HepG2 (cell line): ENCODE data around the gene ZNF467. TPM values are rescaled to one million over a fixed set of nuclear protein-coding genes. Genes with fewer than 3 reads are reported as not detected.

Experiments
- ATAC-seq: fragments of 200-7000 bp; cut with Tn5 transposase; 3 replicates; pipeline ENCODE4 v1.9.1; 2020; ENCODE audit warnings: mild to moderate bottlenecking, moderate library complexity
- BruUV-seq: library from RNA; stranded (reverse); fragments of 400-500 nt; replicated peaks from 2 replicates; lab custom pipeline; 2021; lab: Mats Ljungman, UMichigan
- CTCF ChIA-PET: fragments of 300-600 bp; formaldehyde crosslinking; extraction: SDS; loops from one replicate; lab custom pipeline; 2021; ENCODE audit warnings: low total read pairs, inconsistent platforms, low intra/inter-chr PET ratio; lab: Yijun Ruan, JAX
- POLR2A ChIA-PET: fragments of 350-600 bp; sonication (Branson Sonifier 250); formaldehyde crosslinking; loops from one replicate; lab custom pipeline; 2020; ENCODE audit warnings: antibody characterized with exemption, inconsistent platforms; lab: Yijun Ruan, JAX
- DNase-seq: peaks from one replicate; pipeline ENCODE4 v3.0.0-alpha.2; 2015; ENCODE audit warnings: low spot score
- FAIRE-seq: peaks from 3 replicates; lab custom pipeline; 2011; peaks lifted over from hg19 to GRCh38; lab: Jason Lieb, UNC
- H2AFZ ChIP-seq: one replicate; pipeline ENCODE4 v1.6.1; 2011; ENCODE audit warnings: low read length, inconsistent platforms
- H3K27ac ChIP-seq: fragments of 300-600 bp; 3 replicates; pipeline ENCODE4 v1.8.0; 2011; ENCODE audit warnings: mixed run types, mild to moderate bottlenecking, mixed read lengths, low read length, inconsistent platforms; ENCODE audit not compliant: insufficient read depth; ENCODE audit errors: extremely low read length
- H3K27me3 ChIP-seq, 2 experiments: fragments of 200-600 bp in 1 of 2; 2 replicates in 1 of 2; 3 replicates in 1 of 2; pipeline versions ENCODE4 v1.6.0 to v1.8.0; 2011; ENCODE audit warnings: low read length in 2 of 2, mild to moderate bottlenecking in 2 of 2, moderate library complexity in 2 of 2, inconsistent platforms in 1 of 2; ENCODE audit not compliant: insufficient read depth in 2 of 2, control insufficient read depth in 1 of 2
- H3K36me3 ChIP-seq, 2 experiments: fragments of 200-600 bp in 1 of 2; replicated peaks in 1 of 2; 2 replicates in 1 of 2; 3 replicates in 1 of 2; pipeline versions ENCODE4 v1.5.1 to v1.8.0; 2011; ENCODE audit warnings: low read length in 2 of 2, inconsistent platforms in 1 of 2; ENCODE audit not compliant: insufficient read depth in 2 of 2, control insufficient read depth in 1 of 2
- H3K4me1 ChIP-seq: 2 replicates; pipeline ENCODE4 v1.5.1; 2012; ENCODE audit warnings: low read length, inconsistent platforms; ENCODE audit not compliant: insufficient read depth
- H3K4me2 ChIP-seq: 2 replicates; pipeline ENCODE4 v1.6.0; 2011; ENCODE audit warnings: low read depth, low read length, inconsistent platforms
- H3K4me3 ChIP-seq, 3 experiments: fragments of 200-600 bp in 1 of 3; sonication (generic), shearing (Covaris generic) in 1 of 3; replicated peaks in 1 of 3; 2 replicates each; pipeline ENCODE4 v1.5.1; 2011 to 2016; ENCODE audit warnings: low read length in 3 of 3, inconsistent platforms in 2 of 3, low read depth in 2 of 3, mild to moderate bottlenecking in 2 of 3, control low read depth in 1 of 3, mixed read lengths in 1 of 3; ENCODE audit not compliant: insufficient read depth in 1 of 3
- H3K79me2 ChIP-seq: one replicate; pipeline ENCODE4 v1.6.1; 2011; ENCODE audit warnings: low read length, inconsistent platforms; ENCODE audit not compliant: insufficient read depth
- H3K9ac ChIP-seq: 2 replicates; pipeline ENCODE4 v1.6.0; 2011; ENCODE audit warnings: mild to moderate bottlenecking, low read depth, low read length, inconsistent platforms; ENCODE audit not compliant: insufficient read depth
- H3K9me3 ChIP-seq: 2 replicates; pipeline ENCODE4 v1.5.1; 2012; ENCODE audit warnings: mild to moderate bottlenecking, low read length
- H4K20me1 ChIP-seq: 2 replicates; pipeline ENCODE4 v1.6.0; 2011; ENCODE audit warnings: inconsistent platforms, mild to moderate bottlenecking, low read length, moderate library complexity; ENCODE audit not compliant: insufficient read depth
- KAT8 ChIP-seq: IDR thresholded peaks from 2 replicates; pipeline ENCODE4 v1.6.1; 2016; ENCODE audit warnings: missing genetic modification reagents, missing compliant biosample characterization
- MTF1 ChIP-seq: sonication (generic); formaldehyde crosslinking; IDR thresholded peaks from 2 replicates; pipeline ENCODE4 v1.5.0; 2020; ENCODE audit warnings: missing genetic modification reagents
- MXD4 ChIP-seq: IDR thresholded peaks from 2 replicates; pipeline ENCODE4 v1.6.1; 2016; ENCODE audit warnings: mild to moderate bottlenecking, missing biosample characterization, missing genetic modification reagents
- RBFOX2 ChIP-seq: fragments of 200-400 bp; formaldehyde crosslinking; IDR thresholded peaks from 2 replicates; pipeline ENCODE4 v1.6.1; 2017; ENCODE audit warnings: low read depth, mild to moderate bottlenecking, low read length
- RXRA ChIP-seq: sonication (generic); formaldehyde crosslinking; IDR thresholded peaks from 2 replicates; pipeline ENCODE4 v1.5.1; 2020; ENCODE audit warnings: missing genetic modification reagents
- SIN3A ChIP-seq: IDR thresholded peaks from 2 replicates; pipeline ENCODE4 v1.6.1; 2011; ENCODE audit warnings: low read depth, mild to moderate bottlenecking, control low read depth, low read length, borderline replicate concordance
- ZFP36L2 ChIP-seq: sonication (generic); formaldehyde crosslinking; IDR thresholded peaks from 2 replicates; pipeline ENCODE4 v1.4.0; 2020; ENCODE audit warnings: missing genetic modification reagents
- ZNF30 ChIP-seq: sonication (generic); formaldehyde crosslinking; IDR thresholded peaks from 2 replicates; pipeline ENCODE4 v1.5.0; 2020; ENCODE audit warnings: mild to moderate bottlenecking, missing genetic modification reagents
- ZNF33A ChIP-seq: sonication (generic); formaldehyde crosslinking; IDR thresholded peaks from 2 replicates; pipeline ENCODE4 v1.5.1; 2020; ENCODE audit warnings: missing genetic modification reagents, mild to moderate bottlenecking, moderate library complexity, borderline replicate concordance
- ZNF354B ChIP-seq: sonication (generic); formaldehyde crosslinking; IDR thresholded peaks from 2 replicates; pipeline ENCODE4 v1.8.0; 2022; ENCODE audit warnings: mild to moderate bottlenecking, missing genetic modification reagents
- ZNF552 ChIP-seq: sonication (generic); formaldehyde crosslinking; IDR thresholded peaks from 2 replicates; pipeline ENCODE4 v1.9.0; 2022; ENCODE audit warnings: missing genetic modification reagents, mild to moderate bottlenecking, borderline replicate concordance
- ZNF615 ChIP-seq: sonication (generic); formaldehyde crosslinking; IDR thresholded peaks from 2 replicates; pipeline ENCODE4 v1.5.0; 2020; ENCODE audit warnings: mild to moderate bottlenecking, missing genetic modification reagents, borderline replicate concordance
- ZNF780A ChIP-seq: sonication (generic); formaldehyde crosslinking; IDR thresholded peaks from 2 replicates; pipeline ENCODE4 v1.8.0; 2022; ENCODE audit warnings: mild to moderate bottlenecking, missing genetic modification reagents, moderate library complexity
- ZSCAN12 ChIP-seq: sonication (generic); formaldehyde crosslinking; IDR thresholded peaks from 2 replicates; pipeline ENCODE4 v1.9.0; 2021; ENCODE audit warnings: mild to moderate bottlenecking, missing genetic modification reagents
- WGBS: methylation state at CpG from one replicate; pipeline ENCODE4 v1.1.6; 2017; ENCODE audit warnings: low lambda C conversion rate; 5-methylcytosine and 5-hydroxymethylcytosine counted together
- in situ Hi-C: cut with HindIII; loops from 2 replicates; pipeline ENCODE4 v1.10.0; 2017; ENCODE audit warnings: low pct_unique_long_range_greater_than_20kb; ENCODE audit not compliant: extremely low pct_ligation_motif_present
- intact Hi-C: fragments of 100-400 bp; cut with micrococcal nuclease; formaldehyde crosslinking; loops from one replicate; pipeline ENCODE4 v1.10.0; 2022; ENCODE audit not compliant: unreplicated experiment
- polyA plus RNA-seq, 8 experiments: library from polyadenylated mRNA; depleted of rRNA in 3 of 8; stranded (reverse) in 7 of 8; unstranded in 1 of 8; fragments of >200 nt; fragmentation: Illumina TruSeq in 4 of 8; extraction: Trizol in 4 of 8; gene quantifications; 2 replicates each; pipeline versions ENCODE4 v1.2.1 to v1.2.3, GENCODE V29; 2011 to 2016; ENCODE audit warnings: low read depth in 4 of 8, missing spikeins in 1 of 8, mixed read lengths in 1 of 8; ENCODE audit not compliant: insufficient read depth in 1 of 8
- total RNA-seq, 5 experiments: library from RNA; depleted of rRNA; stranded (reverse); fragments of >200 nt; fragmentation: Illumina TruSeq; extraction: Trizol; gene quantifications; 2 replicates each; pipeline ENCODE4 v1.2.3, GENCODE V29; 2016; ENCODE audit warnings: low read depth in 1 of 5
- TF ChIP-seq, protein P1 (sequence below): sonication (generic); formaldehyde crosslinking; IDR thresholded peaks from 2 replicates; pipeline ENCODE4 v1.5.0; 2020; ENCODE audit warnings: mild to moderate bottlenecking, missing genetic modification reagents, borderline replicate concordance

The ZNF467 gene
- total and polyA plus RNA-seq, 2 of the 13 experiments (the other 11 are each of a cell fraction or from before 2014, with no cell fraction given): 0.03 TPM; not detected in 1

DNA sequence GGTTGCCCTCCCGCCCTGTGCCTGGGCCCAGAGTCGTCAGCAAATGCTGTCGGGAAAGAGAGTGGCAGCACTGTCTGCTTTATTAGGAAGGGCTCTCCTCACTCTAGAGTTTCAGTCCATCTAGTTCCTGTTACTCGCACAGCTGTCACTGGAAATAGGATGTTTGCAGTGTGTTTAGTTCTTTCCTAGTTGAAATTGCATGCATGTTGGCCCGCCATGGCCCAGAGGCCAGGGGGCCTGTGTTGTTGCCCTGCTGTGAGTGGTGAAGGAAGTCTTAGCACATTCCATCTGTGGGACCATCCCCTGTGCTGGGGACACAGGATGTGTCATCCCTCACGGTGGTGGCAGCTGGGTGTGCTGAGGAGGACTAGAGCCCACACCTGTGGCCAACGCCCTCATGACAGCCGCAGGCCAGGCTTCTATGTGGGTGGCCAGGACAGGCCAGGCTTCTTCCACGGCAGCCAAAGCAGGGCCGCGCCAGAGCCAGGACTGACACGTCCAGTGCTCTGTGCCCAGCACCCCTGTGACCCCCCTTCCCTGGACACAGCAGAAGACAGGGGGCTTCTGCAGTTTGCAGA, 45.4 kb downstream of the ZNF467 start:
- ATAC-seq: no peak
- no peak for DNase-seq
- no peak for TF ChIP-seq ZNF615 (CRISPR knock-in tag)
- ChIA-PET CTCF (no interaction called here), POLR2A (no interaction called here)
- Histone ChIP-seq H3K79me2 (no peaks in the 10 kb centered on the region), H3K27ac (no peak overlapping the region), H3K4me2 (no peak overlapping the region), H3K4me1 (no peaks in the 10 kb centered on the region), H3K4me3 (no peak overlapping the region), H3K9ac (no peak overlapping the region), H3K36me3 (peaks cover 10 to 44% of the 10 kb centered on the region in 2 experiments; a peak in 4 of 5 replicates), H3K9me3 (no peaks in the 10 kb centered on the region), H3K27me3 (no peaks in the 10 kb centered on the region), H4K20me1 (no peaks in the 10 kb centered on the region), H2AFZ (no peak overlapping the region)
- no peak for FAIRE-seq
- 100% methylated on average over 4 of the region's 12 CpGs for WGBS
- intact Hi-C loops (no loop called here), in situ Hi-C loops (no loop called here)
- BruUV-seq: no TSS peak

DNA sequence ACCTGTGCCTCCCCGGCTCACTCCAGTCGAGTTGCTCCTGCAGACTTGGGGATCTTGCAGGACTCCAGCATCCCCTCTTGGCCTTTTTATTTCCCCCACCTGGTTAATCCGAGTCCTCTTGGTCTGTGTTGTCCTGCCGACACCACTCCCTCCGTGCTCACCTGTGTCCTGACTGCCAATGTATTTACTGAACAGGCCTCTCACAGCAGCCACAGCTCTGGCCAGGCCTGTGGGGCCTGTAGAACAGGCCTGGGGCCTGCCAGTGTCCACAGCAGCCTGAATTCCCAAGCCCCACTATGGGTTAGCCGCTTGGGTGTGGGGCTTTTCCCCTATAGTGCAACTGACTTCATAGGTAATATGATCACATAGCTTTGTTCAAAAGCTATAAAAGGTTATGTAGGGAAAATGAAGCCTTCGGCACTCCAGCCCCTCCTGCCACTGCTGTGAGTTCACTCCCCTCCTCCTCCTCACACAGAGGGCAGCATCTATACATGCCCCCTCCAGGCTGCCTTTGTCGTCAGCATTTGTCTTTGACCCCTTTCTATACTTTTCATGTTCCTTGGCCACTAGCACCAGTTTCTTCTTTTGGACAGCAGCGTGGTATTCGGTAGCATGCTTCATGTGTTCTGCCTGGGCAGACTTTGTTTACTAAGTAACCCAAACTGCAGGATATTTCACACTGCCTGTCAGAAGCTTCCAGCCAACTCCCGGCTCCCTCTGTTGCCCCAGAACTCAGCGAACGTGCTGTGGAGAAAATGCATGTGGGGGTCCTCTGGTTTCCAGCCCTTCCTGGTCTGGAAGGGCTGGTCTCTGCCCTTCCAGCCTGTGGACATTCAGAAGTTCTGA, 46.1 kb downstream of the ZNF467 start:
- no peaks in the 10 kb centered on the region for H3K79me2 ChIP-seq
- no peak overlapping the region for H3K4me3 ChIP-seq
- H3K9ac ChIP-seq: no peak overlapping the region
- H2AFZ ChIP-seq: no peak overlapping the region
- WGBS: 90% methylated on average over 13 of the region's 13 CpGs
- no peaks in the 10 kb centered on the region for H4K20me1 ChIP-seq
- no peak for ATAC-seq
- no TSS peak for BruUV-seq
- no peaks in the 10 kb centered on the region for H3K27me3 ChIP-seq
- intact Hi-C loops: no loop called here
- FAIRE-seq: no peak
- no peaks in the 10 kb centered on the region for H3K9me3 ChIP-seq
- no peak overlapping the region for H3K27ac ChIP-seq
- H3K4me1 ChIP-seq: no peaks in the 10 kb centered on the region
- no peak for DNase-seq
- in situ Hi-C loops: no loop called here
- ChIA-PET POLR2A (no interaction called here), CTCF (no interaction called here)
- H3K36me3 ChIP-seq: peaks cover 13 to 50% of the 10 kb centered on the region in 2 experiments; a peak in 4 of 5 replicates
- H3K4me2 ChIP-seq: no peak overlapping the region
- TF ChIP-seq, protein P1, sequence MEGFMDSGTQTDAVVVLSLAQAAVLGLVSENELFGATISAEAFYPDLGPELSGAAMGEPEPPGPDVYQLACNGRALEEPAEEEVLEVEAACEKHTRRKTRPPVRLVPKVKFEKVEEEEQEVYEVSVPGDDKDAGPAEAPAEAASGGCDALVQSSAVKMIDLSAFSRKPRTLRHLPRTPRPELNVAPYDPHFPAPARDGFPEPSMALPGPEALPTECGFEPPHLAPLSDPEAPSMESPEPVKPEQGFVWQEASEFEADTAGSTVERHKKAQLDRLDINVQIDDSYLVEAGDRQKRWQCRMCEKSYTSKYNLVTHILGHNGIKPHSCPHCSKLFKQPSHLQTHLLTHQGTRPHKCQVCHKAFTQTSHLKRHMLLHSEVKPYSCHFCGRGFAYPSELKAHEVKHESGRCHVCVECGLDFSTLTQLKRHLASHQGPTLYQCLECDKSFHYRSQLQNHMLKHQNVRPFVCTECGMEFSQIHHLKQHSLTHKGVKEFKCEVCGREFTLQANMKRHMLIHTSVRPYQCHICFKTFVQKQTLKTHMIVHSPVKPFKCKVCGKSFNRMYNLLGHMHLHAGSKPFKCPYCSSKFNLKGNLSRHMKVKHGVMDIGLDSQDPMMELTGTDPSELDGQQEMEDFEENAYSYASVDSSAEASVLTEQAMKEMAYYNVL (CRISPR knock-in tag): no peak
- TF ChIP-seq RXRA (CRISPR knock-in tag): no peak
- TF ChIP-seq MXD4 (CRISPR knock-in tag): no peak
- no peak for TF ChIP-seq ZNF552 (CRISPR knock-in tag)
- no peak for TF ChIP-seq ZNF354B (CRISPR knock-in tag)
- TF ChIP-seq KAT8 (CRISPR knock-in tag): no peak
- TF ChIP-seq ZFP36L2 (CRISPR knock-in tag): no peak
- no peak for TF ChIP-seq ZNF780A (CRISPR knock-in tag)
- no peak for TF ChIP-seq MTF1 (CRISPR knock-in tag)
- no peak for TF ChIP-seq ZNF30 (CRISPR knock-in tag)
- TF ChIP-seq SIN3A: no peak
- TF ChIP-seq ZSCAN12 (CRISPR knock-in tag): no peak
- TF ChIP-seq RBFOX2: no peak
- TF ChIP-seq ZNF33A (CRISPR knock-in tag): no peak
